NT2/D1 (cell line): ENCODE measurements around the gene KPNB1.

Source experiments
- SUZ12 ChIP-seq: IDR thresholded peaks from 2 replicates; pipeline ENCODE4 v1.6.1; 2011; ENCODE audit not compliant: insufficient read length, insufficient read depth; ENCODE audit errors: extremely low read depth
- YY1 ChIP-seq: IDR thresholded peaks from 2 replicates; pipeline ENCODE4 v1.6.1; 2011; ENCODE audit not compliant: insufficient read length, insufficient read depth

GRCh38 chr17:47632991-47633390 lies 16.7 kb upstream of the KPNB1 start:
- TF ChIP-seq SUZ12: no peak
- no peak for TF ChIP-seq YY1
